Osteocyte (in vitro differentiated cells): ENCODE measurements around the gene FBXO3. TPM values are rescaled to one million over a fixed set of nuclear protein-coding genes. Genes with fewer than 3 reads are reported as not detected.
"Not testable (repeated sequence)": the region's sequence is repeated elsewhere in the genome, so short reads cannot be mapped to it uniquely, and the experiment has no call there.

Source experiments
- DNase-seq: peaks from one replicate; pipeline ENCODE4 v3.0.0; 2021; ENCODE audit warnings: mixed read lengths; ENCODE audit not compliant: unreplicated experiment; ENCODE audit errors: extremely low spot score
- H3K27ac Mint-ChIP-seq: one replicate; pipeline ENCODE4 v1.8.0; 2021; ENCODE audit warnings: mild to moderate bottlenecking, mixed read lengths; ENCODE audit not compliant: unreplicated experiment
- H3K27me3 Mint-ChIP-seq: one replicate; pipeline ENCODE4 v1.8.0; 2021; ENCODE audit warnings: mixed read lengths; ENCODE audit not compliant: unreplicated experiment
- H3K36me3 Mint-ChIP-seq: one replicate; pipeline ENCODE4 v1.8.0; 2021; ENCODE audit warnings: mixed read lengths; ENCODE audit not compliant: unreplicated experiment
- H3K4me1 Mint-ChIP-seq: one replicate; pipeline ENCODE4 v1.8.0; 2021; ENCODE audit warnings: mixed read lengths; ENCODE audit not compliant: unreplicated experiment
- H3K4me3 Mint-ChIP-seq: one replicate; pipeline ENCODE4 v1.8.0; 2021; ENCODE audit warnings: mild to moderate bottlenecking, moderate library complexity, mixed read lengths; ENCODE audit not compliant: unreplicated experiment
- H3K9me3 Mint-ChIP-seq: one replicate; pipeline ENCODE4 v1.8.0; 2021; ENCODE audit warnings: mixed read lengths; ENCODE audit not compliant: unreplicated experiment
- CTCF ChIP-seq: fragments of 200-600 bp; sonication (generic); IDR thresholded peaks from 2 replicates; pipeline ENCODE4 v1.5.0; 2021; ENCODE audit warnings: antibody characterized with exemption, mild to moderate bottlenecking, moderate library complexity
- total RNA-seq: library from RNA; stranded (reverse); gene quantifications from 2 replicates; pipeline ENCODE4 v1.2.1, GENCODE V29; 2021

FBXO3 gene
- total RNA-seq, 1 donor from 2014 or later, result 31.1 TPM

- Mint-ChIP-seq H3K27me3 (no peaks in the 10 kb centered on the region), H3K4me1 (peaks cover 82% of the 10 kb centered on the region), H3K27ac (no peak overlapping the region), H3K4me3 (peak overlapping the region; percentile 26), H3K36me3 (peaks cover 29% of the 10 kb centered on the region), H3K9me3 (no peaks in the 10 kb centered on the region)
- no peak for TF ChIP-seq CTCF
- DNase-seq, result no peak
Observed at GRCh38 chr11:33730716-33731115, 43.6 kb downstream of the FBXO3 start.

- Mint-ChIP-seq H3K27ac (peak overlapping the region; percentile 29), H3K4me1 (peaks cover 90% of the 10 kb centered on the region), H3K36me3 (peaks cover 29% of the 10 kb centered on the region), H3K4me3 (peak overlapping the region; percentile 46)
- DNase-seq, H3K27me3 Mint-ChIP-seq, H3K9me3 Mint-ChIP-seq: not testable (repeated sequence)
Observed at GRCh38 chr11:33729072-33729664, 45.2 kb downstream of the FBXO3 start.

- Mint-ChIP-seq H3K4me1 (peaks cover 93% of the 10 kb centered on the region), H3K27ac (peak overlapping the region; percentile 31), H3K36me3 (peaks cover 22% of the 10 kb centered on the region)
- not testable (repeated sequence) for DNase-seq, H3K4me3 Mint-ChIP-seq, H3K27me3 Mint-ChIP-seq, H3K9me3 Mint-ChIP-seq
Observed at GRCh38 chr11:33727539-33727938, 46.8 kb downstream of the FBXO3 start.

GRCh38 chr11:33725496-33725895, 48.8 kb downstream of the FBXO3 start:
- peaks cover 23% of the 10 kb centered on the region for H3K36me3 Mint-ChIP-seq
- no peak for TF ChIP-seq CTCF
- no peak for DNase-seq
- peak overlapping the region; percentile 92 for H3K27ac Mint-ChIP-seq
- H3K4me1 Mint-ChIP-seq, result peaks cover 94% of the 10 kb centered on the region
- H3K27me3 Mint-ChIP-seq, result no peaks in the 10 kb centered on the region
- H3K9me3 Mint-ChIP-seq, result no peaks in the 10 kb centered on the region
- H3K4me3 Mint-ChIP-seq, result no peak overlapping the region

GRCh38 chr11:33724644-33725035, 49.7 kb downstream of the FBXO3 start:
- Mint-ChIP-seq H3K36me3 (peaks cover 30% of the 10 kb centered on the region), H3K4me1 (peaks cover 92% of the 10 kb centered on the region), H3K27me3 (no peaks in the 10 kb centered on the region), H3K9me3 (no peaks in the 10 kb centered on the region), H3K4me3 (peak overlapping the region; percentile 24), H3K27ac (peak overlapping the region; percentile 92)
- TF ChIP-seq CTCF, result no peak
- no peak for DNase-seq

- Mint-ChIP-seq H3K36me3 (peaks cover 34% of the 10 kb centered on the region), H3K27ac (peak overlapping the region; percentile 92), H3K27me3 (no peaks in the 10 kb centered on the region), H3K9me3 (no peaks in the 10 kb centered on the region), H3K4me1 (peaks cover 84% of the 10 kb centered on the region), H3K4me3 (peak overlapping the region; percentile 40)
- no peak for DNase-seq
- no peak for TF ChIP-seq CTCF
Observed at GRCh38 chr11:33723238-33723881, 51.0 kb downstream of the FBXO3 start.
